Neural progenitor cell (in vitro differentiated cells): Measurements from ENCODE around the gene RHOA.

Source experiments
- EZH2 ChIP-seq: fragments of 200-600 bp; sonication (generic); IDR thresholded peaks from 2 replicates; pipeline ENCODE4 v1.6.1; 2017; ENCODE audit warnings: antibody characterized with exemption, mild to moderate bottlenecking, moderate library complexity
- EZH2phosphoT487 ChIP-seq: fragments of 200-600 bp; sonication (generic); IDR thresholded peaks from 2 replicates; pipeline ENCODE4 v1.6.1; 2017; ENCODE audit warnings: antibody characterized with exemption
- TF ChIP-seq, protein P1 (sequence below): fragments of 200-600 bp; sonication (generic); IDR thresholded peaks from 2 replicates; pipeline ENCODE4 v1.5.1; 2017; ENCODE audit warnings: antibody characterized with exemption, mild to moderate bottlenecking

DNA sequence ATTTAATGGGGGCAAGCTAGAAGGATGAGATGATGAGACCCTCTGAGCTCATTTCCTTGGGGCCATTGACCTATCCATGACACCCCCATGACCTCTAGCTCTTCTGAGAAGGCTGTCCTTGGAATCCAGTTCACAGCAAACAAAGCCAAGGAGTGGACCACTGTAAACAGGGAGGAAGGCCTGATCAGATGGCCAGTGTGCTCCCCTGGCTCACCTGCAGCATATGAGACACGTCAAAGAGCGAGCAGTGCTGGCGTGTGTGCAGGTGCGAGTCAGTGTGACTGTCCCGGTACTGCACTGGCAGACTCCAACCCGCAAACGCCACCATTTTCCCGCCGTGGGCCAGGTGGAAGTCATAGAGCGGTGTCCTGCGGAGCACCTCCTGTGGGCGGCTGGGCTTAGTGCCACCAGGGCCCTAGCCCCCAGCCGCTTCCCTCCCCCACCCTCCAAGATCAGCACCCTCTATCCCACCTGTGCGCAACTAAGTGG lies 10.2 kb upstream of the RHOA start:
- TF ChIP-seq EZH2 (no peak), EZH2phosphoT487 (no peak)
- TF ChIP-seq, protein P1, sequence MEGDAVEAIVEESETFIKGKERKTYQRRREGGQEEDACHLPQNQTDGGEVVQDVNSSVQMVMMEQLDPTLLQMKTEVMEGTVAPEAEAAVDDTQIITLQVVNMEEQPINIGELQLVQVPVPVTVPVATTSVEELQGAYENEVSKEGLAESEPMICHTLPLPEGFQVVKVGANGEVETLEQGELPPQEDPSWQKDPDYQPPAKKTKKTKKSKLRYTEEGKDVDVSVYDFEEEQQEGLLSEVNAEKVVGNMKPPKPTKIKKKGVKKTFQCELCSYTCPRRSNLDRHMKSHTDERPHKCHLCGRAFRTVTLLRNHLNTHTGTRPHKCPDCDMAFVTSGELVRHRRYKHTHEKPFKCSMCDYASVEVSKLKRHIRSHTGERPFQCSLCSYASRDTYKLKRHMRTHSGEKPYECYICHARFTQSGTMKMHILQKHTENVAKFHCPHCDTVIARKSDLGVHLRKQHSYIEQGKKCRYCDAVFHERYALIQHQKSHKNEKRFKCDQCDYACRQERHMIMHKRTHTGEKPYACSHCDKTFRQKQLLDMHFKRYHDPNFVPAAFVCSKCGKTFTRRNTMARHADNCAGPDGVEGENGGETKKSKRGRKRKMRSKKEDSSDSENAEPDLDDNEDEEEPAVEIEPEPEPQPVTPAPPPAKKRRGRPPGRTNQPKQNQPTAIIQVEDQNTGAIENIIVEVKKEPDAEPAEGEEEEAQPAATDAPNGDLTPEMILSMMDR, result no peak
